Skeletal muscle tissue (tissue), 4 donors: Measurements from ENCODE around the gene ACSS1. TPM values are rescaled to one million over a fixed set of nuclear protein-coding genes. Genes with fewer than 3 reads are reported as not detected.

Experiments used
- H3K27ac ChIP-seq: one replicate; pipeline ENCODE4 v1.7.0; 2013; ENCODE audit warnings: mild to moderate bottlenecking, low read depth, low read length, inconsistent platforms
- H3K27me3 ChIP-seq, 3 donors: one replicate each; pipeline ENCODE4 v1.7.0; 2013; ENCODE audit warnings: low read length in 3 of 3; ENCODE audit not compliant: control insufficient read depth in 3 of 3, insufficient read depth in 3 of 3
- H3K36me3 ChIP-seq, 3 donors: one replicate each; pipeline ENCODE4 v1.7.0; 2013; ENCODE audit warnings: low read length in 3 of 3; ENCODE audit not compliant: control insufficient read depth in 3 of 3, insufficient read depth in 3 of 3
- H3K4me1 ChIP-seq, 3 donors: one replicate each; pipeline ENCODE4 v1.7.0; 2013; ENCODE audit warnings: low read length in 3 of 3, mild to moderate bottlenecking in 3 of 3; ENCODE audit not compliant: control insufficient read depth in 3 of 3, insufficient read depth in 3 of 3
- H3K4me3 ChIP-seq, 3 donors: one replicate each; pipeline ENCODE4 v1.7.0; 2013; ENCODE audit warnings: low read length in 3 of 3
- H3K9ac ChIP-seq, 3 donors: one replicate each; pipeline ENCODE4 v1.7.0; 2013; ENCODE audit warnings: low read length in 3 of 3, mild to moderate bottlenecking in 3 of 3, moderate library complexity in 2 of 3, low read depth in 1 of 3
- H3K9me3 ChIP-seq, 3 donors: one replicate each; pipeline ENCODE4 v1.7.0; 2013; ENCODE audit warnings: low read length in 3 of 3; ENCODE audit not compliant: control insufficient read depth in 3 of 3
- total RNA-seq: library from RNA; depleted of rRNA; stranded (reverse); fragments of >200 nt; gene quantifications from one replicate; pipeline ENCODE4 v1.2.3, GENCODE V29; 2014
- donor health status: Osteomylitis.

ACSS1 gene
- total RNA-seq, 1 donor from 2014 or later: 8.9 TPM

DNA sequence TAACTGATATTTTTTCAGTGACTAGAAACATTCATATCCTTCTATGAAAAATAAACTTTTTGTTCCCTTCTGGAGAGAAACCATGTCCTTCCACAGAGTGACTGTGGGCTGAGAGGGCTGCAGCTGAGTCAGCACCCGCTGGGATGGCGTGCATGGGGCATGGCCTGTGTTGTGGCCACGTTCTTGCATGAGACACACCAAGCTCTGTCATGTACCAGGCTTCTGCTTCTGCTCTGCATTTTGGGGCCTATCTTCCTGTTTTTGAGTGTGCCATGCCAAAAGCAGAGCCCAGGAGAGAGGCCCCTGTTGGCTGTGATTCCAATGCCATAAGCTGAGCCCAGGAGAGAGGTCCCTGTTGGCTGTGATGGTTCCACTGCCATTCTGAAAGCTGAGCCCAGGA is 76.1 kb downstream of the ACSS1 start:
- Histone ChIP-seq H3K27me3 (no peaks in the 10 kb centered on the region), H3K4me1 (peaks cover 16 to 30% (median 23%) of the 10 kb centered on the region in 3 donors), H3K27ac (no peak overlapping the region), H3K9ac (no peak overlapping the region), H3K36me3 (peaks cover 9 to 18% (median 12%) of the 10 kb centered on the region in 3 donors), H3K9me3 (no peaks in the 10 kb centered on the region), H3K4me3 (no peak overlapping the region)

DNA sequence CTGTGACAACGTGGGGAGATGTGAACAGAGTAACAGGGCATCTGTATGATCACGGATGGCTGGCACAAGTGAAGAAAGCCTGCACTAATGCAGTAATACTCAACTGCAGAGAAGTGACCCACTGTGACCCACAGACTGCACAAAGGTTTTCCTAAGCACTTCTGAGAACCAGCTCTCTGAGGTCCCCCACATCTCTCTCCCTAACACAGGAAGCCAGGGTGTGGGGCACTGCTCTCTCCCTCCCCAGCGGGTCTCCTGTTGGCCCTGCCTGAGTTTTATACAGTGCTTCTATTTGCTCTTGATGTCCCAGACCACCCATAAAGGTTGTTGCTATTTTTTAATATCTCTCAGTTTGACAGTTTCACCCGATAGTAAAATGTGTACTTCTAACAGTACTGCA is 76.7 kb downstream of the ACSS1 start:
- H3K9me3 ChIP-seq: no peaks in the 10 kb centered on the region
- H3K4me3 ChIP-seq: no peak overlapping the region
- peaks cover 11 to 25% (median 18%) of the 10 kb centered on the region in 3 donors for H3K4me1 ChIP-seq
- H3K27me3 ChIP-seq: no peaks in the 10 kb centered on the region
- H3K27ac ChIP-seq: no peak overlapping the region
- H3K36me3 ChIP-seq: peaks cover 13 to 21% (median 14%) of the 10 kb centered on the region in 3 donors
- H3K9ac ChIP-seq: no peak overlapping the region

DNA sequence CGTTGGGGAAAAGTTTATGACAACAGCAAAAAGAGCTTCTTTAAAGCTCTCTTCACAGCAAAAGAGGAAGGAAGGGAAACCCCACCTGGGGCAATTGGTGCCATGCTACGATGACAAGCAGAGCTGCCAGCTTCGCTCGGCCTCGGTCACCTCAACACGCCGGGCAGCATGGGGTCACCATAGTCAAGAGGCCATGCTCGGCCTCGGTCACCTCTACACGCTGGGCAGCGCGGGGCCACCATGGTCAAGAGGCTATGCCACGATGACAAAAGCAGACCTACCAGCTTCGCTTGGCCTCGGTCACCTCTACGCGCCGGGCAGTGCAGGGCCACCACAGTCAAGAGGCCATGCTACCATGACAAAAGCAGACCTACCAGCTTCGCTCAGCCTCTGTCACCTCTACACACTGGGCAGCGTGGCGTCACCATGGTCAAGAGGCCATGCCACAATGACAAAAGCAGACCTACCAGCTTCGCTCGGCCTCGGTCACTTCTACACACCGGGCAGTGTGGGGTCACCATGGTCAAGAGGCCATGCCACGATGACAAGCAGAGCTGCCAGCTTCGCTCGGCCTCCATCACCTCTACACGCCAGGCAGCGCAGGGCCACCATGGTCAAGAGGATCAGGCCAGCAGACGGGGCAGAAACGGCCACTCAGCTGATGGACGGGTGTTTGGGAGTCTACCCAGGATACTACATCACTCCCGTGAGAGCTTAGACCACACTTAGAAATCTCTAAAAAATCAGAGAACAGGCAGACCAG is 77.5 kb downstream of the ACSS1 start:
- no peak overlapping the region for H3K27ac ChIP-seq

DNA sequence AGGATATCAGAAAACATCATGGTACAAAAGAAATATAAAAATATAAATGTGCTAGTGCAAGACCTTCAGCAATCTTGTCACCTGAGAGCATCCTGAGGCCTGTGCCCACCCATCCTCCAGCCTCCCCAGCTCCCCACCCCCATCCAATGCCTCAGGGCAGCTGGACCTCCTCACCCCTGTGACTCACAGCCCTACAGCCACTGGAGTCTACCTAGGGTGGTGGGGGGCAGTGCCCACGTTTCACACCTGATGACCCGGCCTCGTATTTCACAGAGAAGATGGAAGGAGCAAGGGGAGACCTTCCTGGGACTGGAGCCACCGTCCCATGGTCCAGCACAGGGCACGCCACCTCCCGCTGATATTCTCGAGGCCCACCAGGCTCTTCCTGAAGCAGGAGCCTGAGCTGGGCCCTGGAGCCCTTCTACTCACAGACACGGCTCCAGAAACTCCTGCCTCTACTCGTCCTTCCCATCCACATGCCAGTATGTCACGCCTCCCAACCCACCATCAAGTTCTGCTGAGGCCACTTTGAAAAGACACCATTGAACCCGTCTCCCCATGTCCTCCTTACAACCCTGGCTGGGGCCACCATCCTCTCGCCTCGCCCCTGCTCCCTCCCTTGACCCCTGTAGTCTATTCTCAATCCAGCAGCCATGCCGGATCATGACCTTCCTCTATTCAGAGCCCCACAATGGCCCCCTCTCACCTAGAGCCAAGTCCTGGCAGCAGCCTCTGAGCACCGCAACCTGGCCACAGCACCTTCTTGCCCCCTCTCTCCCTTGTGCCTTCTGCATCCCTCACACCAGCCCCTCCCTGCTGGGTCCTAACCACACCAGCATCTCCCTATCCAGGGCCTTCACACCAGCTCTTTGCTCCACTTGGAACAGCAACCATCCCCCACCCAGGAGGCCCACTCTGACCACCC is 78.6 kb downstream of the ACSS1 start:
- Histone ChIP-seq H3K4me1 (peaks cover 0 to 9% (median 4%) of the 10 kb centered on the region in 3 donors), H3K36me3 (peaks cover 13 to 21% (median 14%) of the 10 kb centered on the region in 3 donors), H3K27ac (no peak overlapping the region), H3K9ac (no peak overlapping the region), H3K27me3 (no peaks in the 10 kb centered on the region), H3K4me3 (no peak overlapping the region), H3K9me3 (no peaks in the 10 kb centered on the region)

More for the DNA sequence above, 77.5 kb downstream of the ACSS1 start:
- H3K9me3 ChIP-seq: no peaks in the 10 kb centered on the region
- no peaks in the 10 kb centered on the region for H3K27me3 ChIP-seq
- H3K36me3 ChIP-seq: peaks cover 13 to 21% (median 14%) of the 10 kb centered on the region in 3 donors
- no peak overlapping the region for H3K4me3 ChIP-seq
- peaks cover 3 to 17% (median 10%) of the 10 kb centered on the region in 3 donors for H3K4me1 ChIP-seq
- H3K9ac ChIP-seq: no peak overlapping the region

DNA sequence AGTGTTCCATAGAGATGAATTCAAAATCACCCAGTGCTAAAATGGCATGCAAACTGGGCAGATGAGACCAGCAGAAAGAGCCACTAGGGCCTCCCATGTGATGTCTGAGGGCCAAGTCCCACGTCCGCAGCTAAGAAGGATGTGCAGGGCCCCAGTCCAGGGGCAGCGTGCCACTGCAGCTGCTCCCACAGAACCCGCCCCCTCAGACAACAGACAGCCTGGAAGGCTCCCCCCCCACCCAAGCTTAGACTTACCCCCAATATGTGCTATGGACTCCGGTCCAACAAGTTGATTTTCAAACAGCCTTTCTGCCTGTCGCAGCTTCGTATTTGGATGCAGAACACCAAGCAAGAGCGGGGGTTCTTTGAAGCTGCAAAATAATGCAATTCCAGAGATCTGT is 79.4 kb downstream of the ACSS1 start:
- Histone ChIP-seq H3K4me3 (no peak overlapping the region), H3K4me1 (peaks cover 0 to 4% (median 2%) of the 10 kb centered on the region in 3 donors), H3K36me3 (peaks cover 13 to 25% (median 14%) of the 10 kb centered on the region in 3 donors), H3K9ac (no peak overlapping the region), H3K27ac (no peak overlapping the region), H3K9me3 (no peaks in the 10 kb centered on the region), H3K27me3 (no peaks in the 10 kb centered on the region)

DNA sequence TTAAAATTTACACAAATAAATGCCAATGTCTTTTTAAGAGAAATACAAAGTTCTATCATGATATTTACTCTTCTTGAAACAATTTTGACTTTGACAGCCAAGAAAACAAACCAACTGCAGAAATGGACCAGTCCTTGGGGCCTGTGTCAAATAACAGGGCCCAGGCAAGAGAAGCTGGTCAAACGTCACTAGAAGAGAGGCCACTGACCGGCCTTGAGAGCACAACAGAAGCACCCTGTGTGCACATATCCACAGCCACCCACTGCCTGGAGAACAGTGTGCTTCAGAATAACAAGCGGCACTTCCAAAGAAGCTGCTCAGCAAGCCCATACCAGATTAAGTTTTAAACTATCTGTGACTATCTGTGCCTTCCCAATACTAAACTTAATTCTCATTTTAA is 80.1 kb downstream of the ACSS1 start:
- no peaks in the 10 kb centered on the region for H3K9me3 ChIP-seq
- peaks cover 0 to 4% (median 2%) of the 10 kb centered on the region in 3 donors for H3K4me1 ChIP-seq
- H3K27me3 ChIP-seq: no peaks in the 10 kb centered on the region
- no peak overlapping the region for H3K4me3 ChIP-seq
- H3K27ac ChIP-seq: no peak overlapping the region
- H3K9ac ChIP-seq: no peak overlapping the region
- peaks cover 17 to 27% (median 18%) of the 10 kb centered on the region in 3 donors for H3K36me3 ChIP-seq

DNA sequence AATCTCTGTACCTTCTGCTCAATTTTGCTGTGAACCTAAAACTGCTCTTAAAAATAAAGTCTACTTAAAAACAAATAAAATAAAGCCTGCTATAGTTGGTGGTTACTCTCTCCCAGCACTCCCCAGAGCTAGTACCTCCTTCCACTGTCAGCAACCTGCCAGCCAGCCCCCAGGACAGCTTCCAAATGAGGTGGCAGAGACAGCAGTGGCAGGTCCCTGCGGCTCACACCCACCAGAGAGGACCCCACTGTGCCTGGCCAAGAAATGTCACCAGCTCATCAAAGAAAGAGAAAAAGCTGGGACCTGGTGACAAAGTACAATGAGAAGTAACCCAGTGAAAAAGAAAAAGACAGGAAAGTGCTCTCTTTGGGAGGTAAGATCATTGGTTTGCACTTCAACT is 80.6 kb downstream of the ACSS1 start:
- peak overlapping the region in 1 of 3 donors; percentile 26 for H3K9ac ChIP-seq
- no peak overlapping the region for H3K4me3 ChIP-seq
- no peaks in the 10 kb centered on the region for H3K9me3 ChIP-seq
- H3K36me3 ChIP-seq: peaks cover 22 to 32% (median 23%) of the 10 kb centered on the region in 3 donors
- H3K27me3 ChIP-seq: no peaks in the 10 kb centered on the region
- no peak overlapping the region for H3K27ac ChIP-seq
- peaks cover 0 to 4% (median 2%) of the 10 kb centered on the region in 3 donors for H3K4me1 ChIP-seq

DNA sequence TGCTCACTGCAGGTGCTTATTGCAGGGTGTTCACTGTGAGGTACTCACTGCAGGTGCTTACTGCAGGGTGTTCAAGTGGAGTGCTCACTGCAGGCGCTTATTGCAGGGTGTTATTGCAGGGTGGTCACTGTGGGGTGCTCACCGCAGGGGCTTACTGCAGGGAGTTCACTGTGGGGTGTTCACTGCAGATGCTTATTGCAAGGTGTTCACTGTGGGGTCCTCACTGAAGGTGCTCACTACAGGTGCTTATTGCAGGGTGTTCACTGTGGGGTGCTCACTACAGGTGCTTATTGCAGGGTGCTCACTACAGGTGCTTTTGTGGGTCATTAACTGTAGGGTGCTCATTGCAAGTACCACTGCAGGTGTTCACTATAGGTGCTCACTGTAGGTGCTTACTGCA is 85.6 kb downstream of the ACSS1 start:
- Histone ChIP-seq H3K27ac (no peak overlapping the region), H3K9me3 (no peaks in the 10 kb centered on the region), H3K4me3 (no peak overlapping the region), H3K9ac (no peak overlapping the region), H3K27me3 (no peaks in the 10 kb centered on the region), H3K36me3 (peaks cover 50 to 65% (median 61%) of the 10 kb centered on the region in 3 donors), H3K4me1 (no peaks in the 10 kb centered on the region)

DNA sequence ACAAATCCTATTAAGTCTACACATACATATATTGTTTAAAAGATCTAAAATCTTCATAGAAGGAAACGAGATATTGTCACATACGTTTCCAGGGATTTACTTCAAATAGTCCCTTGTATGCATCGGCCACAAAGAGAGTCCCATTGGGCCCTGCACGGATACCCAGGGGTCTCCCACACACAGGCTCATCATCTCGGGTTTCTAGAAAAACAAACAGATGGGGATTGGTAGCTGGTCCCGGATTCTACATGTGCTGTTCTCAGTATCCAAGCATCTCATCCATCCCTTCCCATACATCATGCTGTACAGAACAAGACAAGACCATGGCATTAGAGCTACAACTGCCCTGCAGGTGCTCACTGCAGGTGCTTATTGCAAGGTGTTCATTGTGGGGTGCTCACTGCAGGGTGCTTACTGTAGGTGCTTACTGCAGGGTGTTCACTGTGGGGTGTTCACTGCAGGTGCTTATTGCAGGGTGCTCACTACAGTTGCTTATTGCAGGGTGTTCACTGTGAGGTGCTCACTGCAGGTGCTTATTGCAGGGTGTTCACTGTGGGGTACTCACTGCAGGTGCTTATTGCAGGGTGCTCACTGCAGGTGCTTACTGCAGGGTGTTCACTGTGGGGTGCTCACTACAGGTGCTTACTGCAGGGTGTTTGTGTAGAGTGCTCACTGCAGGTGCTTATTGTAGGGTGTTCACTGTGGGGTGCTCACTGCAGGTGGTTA is 86.4 kb downstream of the ACSS1 start:
- no peaks in the 10 kb centered on the region for H3K27me3 ChIP-seq
- H3K27ac ChIP-seq: no peak overlapping the region
- H3K36me3 ChIP-seq: peaks cover 52 to 61% (median 57%) of the 10 kb centered on the region in 3 donors
- H3K4me3 ChIP-seq: no peak overlapping the region
- no peak overlapping the region for H3K9ac ChIP-seq
- no peaks in the 10 kb centered on the region for H3K9me3 ChIP-seq
- H3K4me1 ChIP-seq: no peaks in the 10 kb centered on the region
